Sigmoid colon (tissue), 7 donors: ENCODE results near the gene CANT1. TPM values are rescaled to one million over a fixed set of nuclear protein-coding genes. Genes with fewer than 3 reads are reported as not detected.
A peak's percentile ranks its signal among the peaks of the same experiment; 100 is the strongest.

Experiments
- DNase-seq: peaks from one replicate; pipeline ENCODE4 v3.0.0-alpha.2; 2019
- H3K27ac ChIP-seq, 4 donors: fragments of 200-600 bp; sonication (generic); one replicate each; pipeline ENCODE4 v1.5.1; 2016 to 2019; ENCODE audit warnings: mild to moderate bottlenecking in 1 of 4
- H3K27me3 ChIP-seq, 3 donors: fragments of 200-600 bp; sonication (generic); one replicate each; pipeline ENCODE4 v1.5.1; 2019; ENCODE audit warnings: mild to moderate bottlenecking in 1 of 3
- H3K36me3 ChIP-seq, 4 donors: fragments of 200-600 bp; sonication (generic); one replicate each; pipeline ENCODE4 v1.5.1; 2016 to 2019
- H3K4me1 ChIP-seq, 4 donors: fragments of 200-600 bp; sonication (generic); one replicate each; pipeline ENCODE4 v1.5.1; 2017 to 2019
- H3K4me3 ChIP-seq, 4 donors: fragments of 200-600 bp; sonication (generic); one replicate each; pipeline ENCODE4 v1.5.1; 2017 to 2019; ENCODE audit warnings: mild to moderate bottlenecking in 2 of 4, moderate library complexity in 1 of 4
- H3K9me3 ChIP-seq, 4 donors: fragments of 200-600 bp in 3 of 4; sonication (generic) in 3 of 4; one replicate each; pipeline versions ENCODE4 v1.5.1 to v1.6.1; 2013 to 2019
- EP300 ChIP-seq, 4 donors: sonication (generic); formaldehyde crosslinking; IDR thresholded peaks; one replicate each; pipeline ENCODE4 v1.6.1; 2017; ENCODE audit warnings: antibody characterized with exemption in 4 of 4
- POLR2A ChIP-seq, 2 donors: fragments of 450-650 bp; IDR thresholded peaks; one replicate each; pipeline ENCODE4 v1.6.1; 2016; ENCODE audit warnings: antibody characterized with exemption in 2 of 2, mild to moderate bottlenecking in 2 of 2, moderate library complexity in 2 of 2
- POLR2AphosphoS5 ChIP-seq, 4 donors: sonication (generic); formaldehyde crosslinking; IDR thresholded peaks; one replicate each; pipeline ENCODE4 v1.6.1; 2017; ENCODE audit warnings: antibody characterized with exemption in 4 of 4
- WGBS, 2 donors: extraction: QIAGEN DNeasy Blood & Tissue Kit; methylation state at CpG; one replicate each; pipeline ENCODE4 v1.1.7; 2013; 5-methylcytosine and 5-hydroxymethylcytosine counted together
- intact Hi-C: fragments of 100-400 bp; cut with DNase I; formaldehyde crosslinking; loops from one replicate; pipeline ENCODE4 v1.15.1; 2023
- polyA plus RNA-seq, 3 donors: library from polyadenylated mRNA; stranded (reverse); fragments of 200-250 nt; gene quantifications; one replicate each; pipeline ENCODE4 v1.2.3, GENCODE V29; 2013
- total RNA-seq, 4 donors: library from RNA; depleted of rRNA; stranded (reverse); fragments of >200 nt; gene quantifications; one replicate each; pipeline ENCODE4 v1.1.0, GENCODE V29; 2016
- TF ChIP-seq, protein P1 (sequence below), 4 experiments: fragments of 450-650 bp in 3 of 4; fragments of 200-600 bp in 1 of 4; IDR thresholded peaks; one replicate each; pipeline ENCODE4 v1.5.1; 2016 to 2019; ENCODE audit warnings: antibody characterized with exemption in 4 of 4, mild to moderate bottlenecking in 3 of 4, moderate library complexity in 2 of 4
- donor health status: healthy with polysubstance abuse.
- donor health status: Bipolar disorder and iron deficiency.
- donor health status: healthy.

The CANT1 gene
- total and polyA plus RNA-seq, 7 donors, result 11.1 to 132 (median 19.1) TPM

DNA sequence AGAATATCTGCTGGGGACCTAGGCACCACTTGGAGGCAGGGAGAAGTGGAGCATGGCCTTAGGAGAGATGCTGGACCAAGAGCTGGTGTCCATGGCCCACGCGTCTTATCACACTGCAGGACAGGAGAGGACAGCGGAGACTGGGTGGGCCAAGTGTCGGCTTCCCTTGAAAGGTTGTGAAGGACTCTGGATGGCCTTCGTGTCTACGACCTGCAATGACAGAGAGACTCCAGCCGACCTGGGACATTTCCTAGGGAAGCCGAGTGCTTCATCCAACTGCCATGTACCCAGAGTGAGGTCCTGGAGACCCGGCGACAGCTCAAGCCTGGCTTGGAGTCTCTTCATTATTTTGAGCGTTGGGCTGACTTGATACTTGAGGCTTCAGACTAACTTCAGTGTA is 34.9 kb upstream of the CANT1 start:
- 92 to 93% methylated on average over 11 of the region's 11 CpGs for WGBS, 2 donors
- H3K27ac ChIP-seq, result no peak overlapping the region
- peak; percentile 44 for DNase-seq
- H3K9me3 ChIP-seq, result no peaks in the 10 kb centered on the region
- TF ChIP-seq POLR2AphosphoS5 (IDR thresholded peaks at IDR 0.05), result no peak
- TF ChIP-seq, protein P1, sequence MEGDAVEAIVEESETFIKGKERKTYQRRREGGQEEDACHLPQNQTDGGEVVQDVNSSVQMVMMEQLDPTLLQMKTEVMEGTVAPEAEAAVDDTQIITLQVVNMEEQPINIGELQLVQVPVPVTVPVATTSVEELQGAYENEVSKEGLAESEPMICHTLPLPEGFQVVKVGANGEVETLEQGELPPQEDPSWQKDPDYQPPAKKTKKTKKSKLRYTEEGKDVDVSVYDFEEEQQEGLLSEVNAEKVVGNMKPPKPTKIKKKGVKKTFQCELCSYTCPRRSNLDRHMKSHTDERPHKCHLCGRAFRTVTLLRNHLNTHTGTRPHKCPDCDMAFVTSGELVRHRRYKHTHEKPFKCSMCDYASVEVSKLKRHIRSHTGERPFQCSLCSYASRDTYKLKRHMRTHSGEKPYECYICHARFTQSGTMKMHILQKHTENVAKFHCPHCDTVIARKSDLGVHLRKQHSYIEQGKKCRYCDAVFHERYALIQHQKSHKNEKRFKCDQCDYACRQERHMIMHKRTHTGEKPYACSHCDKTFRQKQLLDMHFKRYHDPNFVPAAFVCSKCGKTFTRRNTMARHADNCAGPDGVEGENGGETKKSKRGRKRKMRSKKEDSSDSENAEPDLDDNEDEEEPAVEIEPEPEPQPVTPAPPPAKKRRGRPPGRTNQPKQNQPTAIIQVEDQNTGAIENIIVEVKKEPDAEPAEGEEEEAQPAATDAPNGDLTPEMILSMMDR (IDR thresholded peaks at IDR 0.05), result no peak
- TF ChIP-seq EP300 (IDR thresholded peaks at IDR 0.05), result no peak
- TF ChIP-seq POLR2A (IDR thresholded peaks at IDR 0.05), result no peak
- H3K27me3 ChIP-seq, result no peaks in the 10 kb centered on the region
- H3K36me3 ChIP-seq, result peaks cover 0 to 16% (median 2%) of the 10 kb centered on the region in 4 donors
- H3K4me3 ChIP-seq, result no peak overlapping the region
- intact Hi-C loops, result no loop called here
- H3K4me1 ChIP-seq, result peaks cover 0 to 15% (median 7%) of the 10 kb centered on the region in 4 donors

DNA sequence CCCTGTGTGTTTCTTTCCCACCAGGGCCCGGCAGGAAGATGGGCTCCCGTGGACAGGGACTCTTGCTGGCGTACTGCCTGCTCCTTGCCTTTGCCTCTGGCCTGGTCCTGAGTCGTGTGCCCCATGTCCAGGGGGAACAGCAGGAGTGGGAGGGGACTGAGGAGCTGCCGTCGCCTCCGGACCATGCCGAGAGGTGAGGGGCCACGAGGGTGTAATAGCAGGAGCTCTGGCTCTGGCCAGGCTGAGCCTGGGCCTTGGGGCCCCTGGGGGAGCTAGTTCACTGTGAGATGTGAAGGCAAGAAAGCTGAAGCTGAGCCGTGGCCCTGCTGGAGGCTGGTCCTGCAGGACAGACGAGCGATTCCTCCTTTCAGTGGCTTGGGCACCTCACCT is 34.4 kb upstream of the CANT1 start:
- DNase-seq, result peak; percentile 61
- intact Hi-C loops, result no loop called here
- Histone ChIP-seq H3K4me1 (peaks cover 0 to 15% (median 7%) of the 10 kb centered on the region in 4 donors), H3K4me3 (no peak overlapping the region), H3K36me3 (peaks cover 0 to 16% (median 2%) of the 10 kb centered on the region in 4 donors), H3K9me3 (no peaks in the 10 kb centered on the region), H3K27me3 (no peaks in the 10 kb centered on the region), H3K27ac (no peak overlapping the region)
- no peak for TF ChIP-seq EP300 (IDR thresholded peaks at IDR 0.05)
- TF ChIP-seq, protein P1 (IDR thresholded peaks at IDR 0.05), result no peak
- no peak for TF ChIP-seq POLR2A (IDR thresholded peaks at IDR 0.05)
- TF ChIP-seq POLR2AphosphoS5 (IDR thresholded peaks at IDR 0.05), result no peak
- 77 to 84% methylated on average over 12 of the region's 12 CpGs for WGBS, 2 donors

- peak; percentile 18 for DNase-seq
- H3K4me1 ChIP-seq, result peaks cover 0 to 15% (median 7%) of the 10 kb centered on the region in 4 donors
- no peak for TF ChIP-seq POLR2A (IDR thresholded peaks at IDR 0.05)
- TF ChIP-seq POLR2AphosphoS5 (IDR thresholded peaks at IDR 0.05), result no peak
- TF ChIP-seq EP300 (IDR thresholded peaks at IDR 0.05), result no peak
- TF ChIP-seq, protein P1 (IDR thresholded peaks at IDR 0.05), result no peak
Observed at GRCh38 chr17:79043191-79043930, 33.8 kb upstream of the CANT1 start.

GRCh38 chr17:79042421-79043190 is 33.0 kb upstream of the CANT1 start:
- no peaks in the 10 kb centered on the region for H3K9me3 ChIP-seq
- 59 to 61% methylated on average over 13 of the region's 13 CpGs for WGBS, 2 donors
- no peak for TF ChIP-seq EP300 (IDR thresholded peaks at IDR 0.05)
- peak in 1 of 4 donors; percentile 21 for TF ChIP-seq POLR2AphosphoS5 (IDR thresholded peaks at IDR 0.05)
- TF ChIP-seq POLR2A (IDR thresholded peaks at IDR 0.05), result no peak
- TF ChIP-seq, protein P1 (IDR thresholded peaks at IDR 0.05), result peak; percentile 65 to 91 (median 88)
- intact Hi-C loops, result loop anchor here (1.0 kb wide), 1 partner anchor 23 kb away; no protein-coding TSS in a partner anchor
- H3K36me3 ChIP-seq, result peaks cover 0 to 4% (median 0%) of the 10 kb centered on the region in 4 donors
- peaks cover 0 to 15% (median 7%) of the 10 kb centered on the region in 4 donors for H3K4me1 ChIP-seq
- DNase-seq, result peak; percentile 83
- no peak overlapping the region for H3K4me3 ChIP-seq
- H3K27ac ChIP-seq, result no peak overlapping the region
- no peaks in the 10 kb centered on the region for H3K27me3 ChIP-seq

More at GRCh38 chr17:79043191-79043930, 33.8 kb upstream of the CANT1 start:
- Histone ChIP-seq H3K27ac (no peak overlapping the region), H3K9me3 (no peaks in the 10 kb centered on the region), H3K27me3 (no peaks in the 10 kb centered on the region), H3K36me3 (peaks cover 0 to 11% (median 0%) of the 10 kb centered on the region in 4 donors), H3K4me3 (no peak overlapping the region)
- intact Hi-C loops, result no loop called here
- WGBS, 2 donors, result 92 to 94% methylated on average over 10 of the region's 10 CpGs
